VCaP (cell line): ENCODE data around the gene IRF1.
A peak's percentile ranks its signal among the peaks of the same experiment; 100 is the strongest.

Experiments used
- H3K27ac ChIP-seq: fragments of 450-650 bp; 2 replicates; pipeline ENCODE4 v1.5.1; 2017
- CTCF ChIP-seq: fragments of 450-650 bp; conservative IDR thresholded peaks from 2 replicates; pipeline ENCODE4 v1.5.1; 2017; ENCODE audit warnings: mild to moderate bottlenecking, moderate library complexity

Gene IRF1

GRCh38 chr5:132503244-132503643, 12.7 kb upstream of the IRF1 start:
- H3K27ac ChIP-seq = no peak overlapping the region
- no peak for TF ChIP-seq CTCF

GRCh38 chr5:132501961-132502931, 11.7 kb upstream of the IRF1 start:
- H3K27ac ChIP-seq = no peak overlapping the region
- TF ChIP-seq CTCF = no peak

- H3K27ac ChIP-seq = 0 out of 2 replicates have a peak overlapping the region, but pooled peaks have one; percentile 4
- TF ChIP-seq CTCF = no peak
Observed at GRCh38 chr5:132501629-132501956, 11.0 kb upstream of the IRF1 start.

GRCh38 chr5:132500931-132501628, 10.5 kb upstream of the IRF1 start:
- TF ChIP-seq CTCF = peak; percentile 69
- 0 out of 2 replicates have a peak overlapping the region, but pooled peaks have one; percentile 4 for H3K27ac ChIP-seq

DNA sequence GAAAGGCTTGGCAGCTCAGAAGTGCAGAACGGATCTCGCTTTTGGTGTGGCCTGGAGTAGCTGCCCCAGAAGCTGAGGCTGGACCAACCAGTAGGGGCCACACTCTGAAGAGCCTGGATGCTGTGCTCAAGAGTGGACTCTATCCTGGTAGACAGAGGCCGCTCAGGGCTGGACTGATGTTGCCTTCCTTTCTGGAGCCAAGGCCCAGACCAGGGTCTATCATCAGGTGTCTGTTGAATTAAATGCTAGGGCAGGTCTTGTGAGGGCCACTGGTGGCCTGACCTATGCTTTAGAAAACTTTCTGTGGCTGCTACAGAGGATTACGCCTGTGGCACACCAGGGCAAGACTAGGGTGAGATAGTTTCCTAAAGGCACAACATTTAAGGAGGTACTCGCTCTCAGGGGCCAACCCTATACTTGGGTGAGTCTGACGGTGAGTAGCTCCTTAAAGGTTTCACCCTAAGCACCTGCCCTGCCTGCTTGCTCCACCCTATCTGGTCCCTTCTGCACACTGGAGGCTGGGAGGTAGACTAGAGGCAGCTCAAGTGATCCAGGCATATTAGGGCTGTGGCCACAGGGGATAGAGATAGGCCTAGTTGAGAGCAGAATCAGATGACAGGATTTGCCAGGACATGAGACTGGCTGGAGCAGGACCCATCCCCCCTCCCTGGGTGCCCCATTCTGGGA, 9.8 kb upstream of the IRF1 start:
- H3K27ac ChIP-seq = no peak overlapping the region
- TF ChIP-seq CTCF = no peak

- no peak for TF ChIP-seq CTCF
- no peak overlapping the region for H3K27ac ChIP-seq
Observed at GRCh38 chr5:132499440-132500243, 9.1 kb upstream of the IRF1 start.
